ENCODE data around the gene CAV3.
"Not testable (repeated sequence)": the region's sequence is repeated elsewhere in the genome, so short reads cannot be mapped to it uniquely, and the experiment has no call there.

The CAV3 gene

GRCh38 chr3:8733332-8734094 lies at the start of gene CAV3:
Gene CAV3, plus strand, starts transcription at chr3:8733802. Its CDS starts 75 bp downstream, at chr3:8733877.
- no peak for DNase-seq (ENCODE audit: low spot score)

- not testable (repeated sequence) for DNase-seq (ENCODE audit: low spot score)
These were observed 48.6 kb upstream of the CAV3 start for GRCh38 chr3:8684992-8685391.

GRCh38 chr3:8691295-8691694 lies 42.3 kb upstream of the CAV3 start:
- DNase-seq (ENCODE audit: low spot score) = not testable (repeated sequence)

GRCh38 chr3:8702560-8702959 lies 31.0 kb upstream of the CAV3 start:
- DNase-seq (ENCODE audit: low spot score) = no peak

GRCh38 chr3:8705575-8705974 lies 28.0 kb upstream of the CAV3 start:
- peak; percentile 1 for DNase-seq (ENCODE audit: low spot score)

- DNase-seq (ENCODE audit: low spot score) = peak; percentile 1
These were observed 24.3 kb upstream of the CAV3 start for GRCh38 chr3:8709287-8709686.

GRCh38 chr3:8709801-8710507 lies 23.6 kb upstream of the CAV3 start:
- DNase-seq (ENCODE audit: low spot score) = peak; percentile 5

- DNase-seq (ENCODE audit: low spot score) = peak; percentile 76
These were observed 21.3 kb upstream of the CAV3 start for GRCh38 chr3:8712045-8712907.

- peak; percentile 47 for DNase-seq (ENCODE audit: low spot score)
These were observed 20.7 kb upstream of the CAV3 start for GRCh38 chr3:8712908-8713255.

- DNase-seq (ENCODE audit: low spot score) = peak; percentile 24
These were observed 19.5 kb upstream of the CAV3 start for GRCh38 chr3:8713901-8714759.

- DNase-seq (ENCODE audit: low spot score) = not testable (repeated sequence)
These were observed 17.8 kb upstream of the CAV3 start for GRCh38 chr3:8715757-8716156.

- no peak for DNase-seq (ENCODE audit: low spot score)
These were observed 10.8 kb upstream of the CAV3 start for GRCh38 chr3:8722808-8723207.

- no peak for DNase-seq (ENCODE audit: low spot score)
These were observed 10.0 kb upstream of the CAV3 start for GRCh38 chr3:8723612-8724011.

- DNase-seq (ENCODE audit: low spot score) = no peak
These were observed 9.4 kb upstream of the CAV3 start for GRCh38 chr3:8724108-8724752.

GRCh38 chr3:8727605-8728512 lies 5.7 kb upstream of the CAV3 start:
- DNase-seq (ENCODE audit: low spot score) = no peak

- no peak for DNase-seq (ENCODE audit: low spot score)
These were observed 4.1 kb upstream of the CAV3 start for GRCh38 chr3:8729479-8729878.

GRCh38 chr3:8730656-8731055 lies 2.9 kb upstream of the CAV3 start:
- DNase-seq (ENCODE audit: low spot score) = no peak

GRCh38 chr3:8732413-8732812 lies 1.2 kb upstream of the CAV3 start:
- no peak for DNase-seq (ENCODE audit: low spot score)

GRCh38 chr3:8734137-8734878 lies 706 bp downstream of the CAV3 start:
- DNase-seq (ENCODE audit: low spot score) = no peak

Data from AG20443 (cell line).